HCEC 1CT (cell line): ENCODE measurements around the gene CADPS2.
"Not testable (repeated sequence)": the region's sequence is repeated elsewhere in the genome, so short reads cannot be mapped to it uniquely, and the experiment has no call there.

ENCODE experiments used
- DNase-seq: peaks from one replicate; pipeline ENCODE4 v3.0.0-alpha.2; 2017

The CADPS2 gene

DNA sequence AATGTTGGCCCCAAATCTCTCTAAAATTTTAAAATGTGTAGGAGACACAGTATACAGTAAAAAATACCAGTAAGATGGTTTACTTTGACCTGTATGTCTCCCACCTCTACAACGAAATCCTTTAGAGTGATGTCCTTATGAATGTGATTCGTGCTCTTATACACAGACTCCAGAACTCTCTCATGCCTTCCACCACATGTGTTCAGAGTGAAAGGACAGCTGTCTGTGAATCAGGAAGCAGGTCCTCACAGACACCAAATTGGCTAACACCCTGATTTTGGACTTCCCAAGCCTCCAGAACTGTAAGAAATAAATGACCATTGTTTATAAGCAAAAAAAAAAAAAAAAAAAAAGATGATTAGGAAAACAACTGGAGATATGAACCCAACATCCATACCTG, 222.5 kb downstream of the CADPS2 start:
- DNase-seq, result no peak

- DNase-seq, result no peak
Observed at GRCh38 chr7:122658856-122659255, 227.4 kb downstream of the CADPS2 start.

DNA sequence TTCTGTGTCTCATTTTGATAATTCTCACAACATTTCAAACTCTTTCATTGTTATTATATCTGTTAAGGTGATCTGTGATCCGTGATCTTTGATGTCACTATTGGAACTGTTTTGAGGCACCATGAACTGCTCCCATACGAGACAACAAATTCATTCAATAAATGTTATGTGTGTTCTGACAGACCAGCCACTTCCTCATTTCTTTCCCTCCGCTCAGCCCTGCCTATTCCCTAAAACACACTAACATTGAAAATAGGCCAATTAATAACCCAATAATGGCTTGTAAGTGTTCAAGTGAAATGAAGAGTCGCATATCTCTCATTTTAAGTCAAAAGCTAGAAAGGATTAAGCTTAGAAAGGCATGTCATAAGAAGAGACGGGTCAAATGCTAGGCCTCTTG, 232.6 kb downstream of the CADPS2 start:
- DNase-seq, result no peak

- no peak for DNase-seq
Observed at GRCh38 chr7:122652876-122653275, 233.4 kb downstream of the CADPS2 start.

DNA sequence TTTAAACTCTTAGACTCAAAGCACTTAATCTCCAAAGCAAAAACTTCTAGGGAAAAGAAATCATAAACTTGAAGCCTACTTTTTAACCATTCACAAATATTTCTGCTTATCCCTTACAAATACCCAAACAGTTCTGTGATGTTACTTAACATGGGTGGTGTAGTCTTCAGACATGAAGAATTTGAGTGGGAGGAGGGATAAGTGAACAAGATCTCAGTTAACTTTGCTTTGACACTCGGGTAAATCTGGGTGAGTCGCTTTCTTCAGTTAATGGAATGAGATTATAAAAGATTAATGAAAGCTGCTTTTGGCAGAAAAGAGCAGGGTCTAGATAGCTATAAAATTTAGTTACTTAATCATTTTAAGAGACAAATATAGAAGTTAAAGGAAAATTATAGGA, 234.8 kb downstream of the CADPS2 start:
- DNase-seq, result no peak

GRCh38 chr7:122643250-122643649, 243.0 kb downstream of the CADPS2 start:
- DNase-seq, result no peak

GRCh38 chr7:122638459-122638858, 247.8 kb downstream of the CADPS2 start:
- DNase-seq, result no peak

DNA sequence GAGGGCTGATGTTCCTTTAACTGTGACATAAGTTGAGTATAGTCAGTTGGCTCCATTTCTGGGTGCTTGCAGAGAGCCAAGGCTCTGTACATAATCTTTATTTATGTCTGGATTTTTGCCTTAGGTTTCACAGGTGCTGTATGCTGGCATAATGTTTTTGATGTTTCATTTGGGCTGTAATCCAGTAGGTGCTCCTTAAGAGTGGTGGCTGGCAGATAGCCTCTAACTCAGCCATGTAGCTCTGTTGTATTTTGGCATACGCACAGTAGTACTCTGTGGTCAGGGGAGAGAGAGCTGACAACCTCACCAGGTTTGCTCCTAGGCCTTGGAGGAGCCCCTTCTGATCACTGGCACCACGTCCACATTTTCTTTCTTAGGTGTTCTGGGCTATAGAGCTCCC, 248.5 kb downstream of the CADPS2 start:
- DNase-seq, result no peak

- not testable (repeated sequence) for DNase-seq
Observed at GRCh38 chr7:122635481-122635880, 250.8 kb downstream of the CADPS2 start.

GRCh38 chr7:122633472-122633871, 252.8 kb downstream of the CADPS2 start:
- DNase-seq, result no peak

DNA sequence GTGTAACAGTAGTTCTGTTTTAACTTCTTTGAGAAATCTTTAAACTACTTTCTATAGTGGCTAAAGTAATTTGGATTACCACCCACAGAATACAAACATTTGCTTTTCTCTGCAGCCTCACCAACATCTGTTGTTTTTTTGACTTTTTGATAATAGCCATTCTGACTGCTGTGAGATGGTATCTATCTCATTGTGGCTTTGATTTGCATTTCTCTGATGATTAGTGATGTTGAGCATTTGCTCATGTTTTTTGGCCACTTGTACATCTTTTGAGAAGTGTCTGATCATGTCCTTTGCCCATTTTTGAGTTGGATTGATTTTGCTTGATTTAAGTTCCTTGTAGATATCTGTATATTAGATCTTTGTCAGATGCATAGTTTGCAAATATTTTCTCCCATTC, 254.0 kb downstream of the CADPS2 start:
- DNase-seq, result no peak

DNA sequence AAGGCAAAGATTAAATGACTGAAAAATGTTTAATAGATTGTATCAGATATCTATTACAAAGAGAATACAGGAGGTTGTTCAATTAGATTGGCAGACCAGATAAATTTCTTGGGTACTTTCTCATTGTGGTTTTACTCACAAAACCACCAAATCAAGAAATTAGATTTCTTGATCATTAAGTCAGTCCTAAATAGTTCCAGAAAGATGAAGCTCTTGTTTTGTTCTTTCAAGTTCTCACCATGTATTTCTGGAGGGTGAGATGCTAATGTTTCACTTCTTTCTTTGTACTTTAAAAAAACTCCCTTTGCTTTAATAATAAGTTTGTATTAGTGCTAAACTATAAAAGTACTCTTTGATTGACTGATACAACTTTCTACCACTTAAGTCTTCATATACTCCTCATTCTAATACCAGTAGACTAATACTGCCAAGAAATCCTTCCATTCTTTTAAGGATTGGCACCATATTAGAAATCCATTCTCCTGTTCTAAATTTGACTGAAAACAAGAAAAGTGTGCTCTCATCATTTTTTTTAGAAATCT, 256.8 kb downstream of the CADPS2 start:
- no peak for DNase-seq

DNA sequence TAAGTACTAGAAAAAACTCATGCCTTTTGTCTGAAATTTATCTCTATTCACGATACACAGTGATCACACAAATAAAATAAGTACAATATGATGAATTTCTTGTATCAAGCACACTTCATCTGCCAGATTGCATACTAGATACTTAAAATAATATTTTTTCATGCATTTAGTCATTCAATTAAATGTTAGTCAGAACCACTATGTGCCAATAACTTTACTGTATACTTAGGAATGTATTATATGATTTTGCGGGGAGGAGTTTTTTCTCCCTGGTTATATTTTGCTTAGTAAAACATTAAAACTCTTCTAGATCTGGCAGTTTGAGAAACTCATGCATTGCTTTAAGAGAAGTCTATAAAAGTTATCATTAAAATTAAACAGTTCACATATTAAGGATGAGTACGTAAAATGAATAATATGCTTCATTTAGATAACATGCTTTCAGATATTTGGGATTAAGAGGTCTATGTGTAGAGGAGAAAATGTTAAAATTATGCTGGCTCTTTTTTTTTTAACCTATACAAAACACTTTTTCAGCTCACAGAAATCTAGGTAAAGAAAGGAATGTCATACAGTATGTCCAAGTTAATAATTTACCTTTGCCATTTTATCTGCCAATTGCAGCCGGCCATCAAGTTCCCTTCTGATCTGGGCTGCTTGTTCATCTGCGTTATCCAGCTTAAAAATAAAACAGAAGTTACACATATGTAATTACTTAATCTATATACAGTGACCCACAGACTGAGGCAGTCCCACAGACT, 257.4 kb downstream of the CADPS2 start:
- DNase-seq, result no peak

- no peak for DNase-seq
Observed at GRCh38 chr7:122626785-122627184, 259.5 kb downstream of the CADPS2 start.

- no peak for DNase-seq
Observed at GRCh38 chr7:122622682-122623081, 263.6 kb downstream of the CADPS2 start.

DNA sequence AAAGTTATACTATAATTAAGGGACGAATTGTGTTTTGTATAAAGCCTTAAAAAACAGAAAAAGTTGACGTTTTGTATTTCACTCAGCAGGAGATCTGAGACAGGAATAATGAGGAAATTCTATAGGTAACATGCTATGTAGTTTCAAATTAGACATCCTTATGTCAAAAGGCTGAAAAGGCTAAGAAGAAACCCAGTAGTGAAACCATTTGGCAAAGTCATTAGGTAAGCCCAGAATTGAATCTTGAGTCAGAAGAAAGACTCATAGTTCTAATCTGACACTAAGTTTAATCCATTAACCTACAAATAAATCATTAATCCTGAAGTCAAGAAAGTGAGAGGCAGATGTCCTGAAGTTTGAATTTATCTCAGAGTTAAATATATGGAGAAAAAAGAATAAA, 266.6 kb downstream of the CADPS2 start:
- no peak for DNase-seq

DNA sequence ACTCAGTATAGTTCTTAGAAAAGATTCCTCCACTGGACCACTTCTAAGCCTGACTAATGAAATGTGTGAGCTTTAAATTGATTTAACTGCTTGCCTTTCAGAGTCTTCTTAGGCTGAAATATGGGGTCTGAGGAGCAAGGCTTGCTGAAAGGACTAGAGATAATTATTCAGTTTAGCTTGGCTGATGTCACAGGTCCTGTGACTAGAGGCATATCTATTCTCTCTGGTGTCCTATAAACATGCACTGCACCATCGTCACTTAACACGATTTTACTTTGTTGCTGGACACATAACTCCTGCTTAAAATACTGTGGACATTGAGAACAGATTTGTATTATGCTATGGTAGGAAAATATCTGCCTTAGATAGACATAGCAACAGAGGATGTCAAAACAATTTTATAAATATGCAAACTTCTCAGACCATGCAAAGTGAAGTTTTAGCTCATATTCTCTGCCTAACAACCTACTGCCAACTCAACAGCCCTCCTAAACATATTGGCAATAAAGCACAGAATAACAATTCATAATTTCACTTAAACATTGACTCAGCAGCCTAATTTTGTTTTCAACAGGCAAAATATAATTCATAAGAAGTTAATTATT, 267.6 kb downstream of the CADPS2 start:
- DNase-seq, result no peak

DNA sequence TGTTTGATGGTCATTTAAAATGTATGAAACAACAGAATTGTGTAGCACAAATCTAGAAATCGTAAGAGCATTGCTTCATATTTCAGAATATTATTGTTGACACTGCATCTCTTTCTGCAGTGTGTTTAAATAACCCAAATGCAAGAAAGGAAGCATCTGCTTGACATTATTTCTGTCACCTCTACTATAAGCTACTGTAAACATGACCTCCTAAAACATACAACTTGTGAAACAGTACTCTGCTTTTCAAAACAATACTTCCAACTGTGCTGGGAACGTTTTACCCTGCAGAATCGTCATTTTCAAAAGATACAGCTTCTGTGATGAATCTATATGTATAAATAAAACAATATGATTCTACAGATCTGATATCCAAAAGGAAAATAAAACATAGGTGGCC, 269.3 kb downstream of the CADPS2 start:
- DNase-seq, result no peak

GRCh38 chr7:122605929-122606328, 280.3 kb downstream of the CADPS2 start:
- DNase-seq, result no peak

- no peak for DNase-seq
Observed at GRCh38 chr7:122604251-122604650, 282.0 kb downstream of the CADPS2 start.

- DNase-seq, result no peak
Observed at GRCh38 chr7:122602800-122603199, 283.5 kb downstream of the CADPS2 start.

DNA sequence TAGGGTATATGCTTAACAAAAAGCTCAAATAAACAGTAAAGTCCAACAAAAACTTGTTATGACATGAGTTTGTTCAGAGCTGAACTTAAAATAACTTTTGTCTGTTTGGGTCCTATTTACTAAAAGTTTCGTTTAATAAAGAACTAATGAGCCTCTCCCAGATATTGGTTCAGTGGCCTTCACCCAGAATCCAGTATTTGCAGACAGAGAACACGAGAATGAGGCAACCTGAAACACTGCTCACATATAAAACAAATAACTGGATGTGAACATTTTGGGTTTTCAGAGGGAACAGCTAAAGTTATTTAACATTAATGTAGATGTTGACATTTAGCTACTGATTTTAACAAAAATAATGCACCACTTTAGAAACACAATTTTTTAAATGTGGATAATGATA, 285.6 kb downstream of the CADPS2 start:
- DNase-seq, result no peak

GRCh38 chr7:122600042-122600441, 286.2 kb downstream of the CADPS2 start:
- DNase-seq, result no peak

DNA sequence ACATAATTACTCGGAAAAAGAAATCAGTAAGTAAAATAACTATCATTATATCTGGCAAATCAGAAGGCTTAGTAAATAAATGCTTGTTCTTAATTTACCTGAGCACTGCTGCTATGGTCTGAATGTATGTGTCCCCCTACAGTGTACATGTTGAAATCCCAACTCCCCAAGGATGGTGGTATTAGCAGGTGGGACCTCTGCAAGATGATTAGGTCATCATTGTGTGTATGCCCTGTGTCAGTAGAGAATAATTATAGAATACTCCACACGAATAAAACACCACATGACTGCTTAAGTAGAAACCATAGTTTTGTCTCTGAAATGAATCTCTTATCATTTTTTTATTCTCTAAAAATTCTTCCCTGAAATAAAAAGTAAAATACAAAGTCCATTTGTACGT, 289.0 kb downstream of the CADPS2 start:
- no peak for DNase-seq

GRCh38 chr7:122595885-122596284, 290.4 kb downstream of the CADPS2 start:
- DNase-seq, result no peak
